HCT116 (cell line): ENCODE results near the gene CHCHD3.

Experiments
- TCF7L2 ChIP-seq: IDR thresholded peaks from 2 replicates; pipeline ENCODE4 v1.7.0; 2011; ENCODE audit warnings: borderline replicate concordance, inconsistent platforms; ENCODE audit not compliant: insufficient read depth, insufficient read length; ENCODE audit errors: extremely low read depth
- ZBTB33 ChIP-seq: IDR thresholded peaks from 2 replicates; pipeline ENCODE4 v1.6.1; 2011; ENCODE audit warnings: mild to moderate bottlenecking, low read length, moderate library complexity; ENCODE audit not compliant: insufficient replicate concordance; ENCODE audit errors: extremely low read depth

GRCh38 chr7:132804849-132805485 lies 276.9 kb downstream of the CHCHD3 start:
- TF ChIP-seq TCF7L2 (no peak), ZBTB33 (no peak)
